PC-3 (cell line): ENCODE data around the gene C16orf95.

Experiments used
- CTCF ChIP-seq: fragments of 300-600 bp; sonication (generic); conservative IDR thresholded peaks from 2 replicates; pipeline ENCODE4 v1.5.1; 2017; ENCODE audit warnings: antibody characterized with exemption, low read depth, mild to moderate bottlenecking, low read length
- EZH2 ChIP-seq: fragments of 300-600 bp; sonication (generic); IDR thresholded peaks from one replicate; pipeline ENCODE4 v1.6.1; 2017; ENCODE audit warnings: antibody characterized with exemption, mild to moderate bottlenecking, low read length; ENCODE audit not compliant: unreplicated experiment
- EZH2phosphoT487 ChIP-seq: fragments of 300-600 bp; sonication (generic); IDR thresholded peaks from 2 replicates; pipeline ENCODE4 v1.6.1; 2018; ENCODE audit warnings: mild to moderate bottlenecking, antibody characterized with exemption, low read length, borderline replicate concordance

- no peak for TF ChIP-seq CTCF
- TF ChIP-seq EZH2: no peak
- TF ChIP-seq EZH2phosphoT487: no peak
Observed at GRCh38 chr16:87274794-87275193, 42.4 kb downstream of the C16orf95 start.
